ENCODE results near the gene ZNF778.

Gene ZNF778

DNA sequence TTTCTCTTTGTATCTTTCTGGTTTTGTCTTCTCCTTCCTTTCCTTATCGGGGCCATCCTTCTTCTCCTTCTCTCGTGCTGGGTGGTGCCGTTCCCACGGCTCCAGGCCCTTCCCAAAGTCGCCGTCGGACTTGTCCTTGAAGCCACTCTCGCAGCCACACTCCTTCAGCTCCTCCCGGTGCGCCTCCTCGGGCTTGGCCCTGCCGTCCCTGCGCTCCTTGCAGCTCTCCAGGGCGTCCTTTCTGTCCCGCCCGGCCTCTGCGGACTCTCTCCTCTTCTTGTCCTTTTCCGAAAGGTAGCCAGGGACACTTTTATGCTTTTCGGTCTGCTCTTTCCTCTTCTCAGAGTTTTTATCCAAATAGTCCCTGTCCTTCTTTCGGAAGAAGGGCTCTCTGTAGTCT is 65.9 kb downstream of the ZNF778 start:
- H3K27me3 ChIP-seq (ENCODE audit: insufficient read depth, poor library complexity, severe bottlenecking) = no peaks in the 10 kb centered on the region
- peaks cover 89% of the 10 kb centered on the region for H3K36me3 ChIP-seq (ENCODE audit: low read depth)
- DNase-seq (ENCODE audit: low spot score) (no peak), ATAC-seq (ENCODE audit: low read depth) (no peak)
- no peaks in the 10 kb centered on the region for H3K9me3 ChIP-seq (ENCODE audit: severe bottlenecking)
- TF ChIP-seq, protein P1, sequence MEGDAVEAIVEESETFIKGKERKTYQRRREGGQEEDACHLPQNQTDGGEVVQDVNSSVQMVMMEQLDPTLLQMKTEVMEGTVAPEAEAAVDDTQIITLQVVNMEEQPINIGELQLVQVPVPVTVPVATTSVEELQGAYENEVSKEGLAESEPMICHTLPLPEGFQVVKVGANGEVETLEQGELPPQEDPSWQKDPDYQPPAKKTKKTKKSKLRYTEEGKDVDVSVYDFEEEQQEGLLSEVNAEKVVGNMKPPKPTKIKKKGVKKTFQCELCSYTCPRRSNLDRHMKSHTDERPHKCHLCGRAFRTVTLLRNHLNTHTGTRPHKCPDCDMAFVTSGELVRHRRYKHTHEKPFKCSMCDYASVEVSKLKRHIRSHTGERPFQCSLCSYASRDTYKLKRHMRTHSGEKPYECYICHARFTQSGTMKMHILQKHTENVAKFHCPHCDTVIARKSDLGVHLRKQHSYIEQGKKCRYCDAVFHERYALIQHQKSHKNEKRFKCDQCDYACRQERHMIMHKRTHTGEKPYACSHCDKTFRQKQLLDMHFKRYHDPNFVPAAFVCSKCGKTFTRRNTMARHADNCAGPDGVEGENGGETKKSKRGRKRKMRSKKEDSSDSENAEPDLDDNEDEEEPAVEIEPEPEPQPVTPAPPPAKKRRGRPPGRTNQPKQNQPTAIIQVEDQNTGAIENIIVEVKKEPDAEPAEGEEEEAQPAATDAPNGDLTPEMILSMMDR (IDR thresholded peaks at IDR 0.05; ENCODE audit: poor library complexity, severe bottlenecking) = no peak
- no peak overlapping the region for H3K4me3 ChIP-seq (ENCODE audit: severe bottlenecking)
- H3K4me1 ChIP-seq (ENCODE audit: insufficient read depth, poor library complexity, severe bottlenecking) = no peaks in the 10 kb centered on the region
- no peak overlapping the region for H3K27ac ChIP-seq (ENCODE audit: poor library complexity, severe bottlenecking)

DNA sequence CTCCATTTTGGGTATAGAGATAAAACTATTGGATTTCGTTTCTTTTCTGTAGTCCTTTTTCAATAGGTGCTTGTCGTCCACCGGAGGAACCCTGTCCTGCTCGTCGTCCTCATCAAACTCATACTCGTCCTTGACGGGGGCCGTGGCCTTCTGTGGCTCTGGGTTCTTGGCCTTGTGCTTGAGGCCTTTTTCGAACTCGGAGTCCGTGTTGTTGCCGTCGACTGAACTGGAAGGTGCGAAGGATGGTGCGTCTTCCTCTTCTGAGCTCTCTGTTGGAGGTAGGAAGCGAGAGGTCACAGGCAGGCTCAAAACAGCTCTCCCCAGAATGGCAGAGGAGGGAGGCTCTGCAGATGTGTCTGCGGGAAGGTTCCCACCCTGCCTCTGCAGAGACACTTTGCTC is 67.9 kb downstream of the ZNF778 start:
- no peaks in the 10 kb centered on the region for H3K4me1 ChIP-seq (ENCODE audit: insufficient read depth, poor library complexity, severe bottlenecking)
- no peaks in the 10 kb centered on the region for H3K9me3 ChIP-seq (ENCODE audit: severe bottlenecking)
- peaks cover 89% of the 10 kb centered on the region for H3K36me3 ChIP-seq (ENCODE audit: low read depth)
- no peaks in the 10 kb centered on the region for H3K27me3 ChIP-seq (ENCODE audit: insufficient read depth, poor library complexity, severe bottlenecking)
- H3K27ac ChIP-seq (ENCODE audit: poor library complexity, severe bottlenecking) = no peak overlapping the region
- DNase-seq (ENCODE audit: low spot score) = no peak
- no peak overlapping the region for H3K4me3 ChIP-seq (ENCODE audit: severe bottlenecking)
- TF ChIP-seq, protein P1 (IDR thresholded peaks at IDR 0.05; ENCODE audit: poor library complexity, severe bottlenecking) = no peak
- no peak for ATAC-seq (ENCODE audit: low read depth)

DNA sequence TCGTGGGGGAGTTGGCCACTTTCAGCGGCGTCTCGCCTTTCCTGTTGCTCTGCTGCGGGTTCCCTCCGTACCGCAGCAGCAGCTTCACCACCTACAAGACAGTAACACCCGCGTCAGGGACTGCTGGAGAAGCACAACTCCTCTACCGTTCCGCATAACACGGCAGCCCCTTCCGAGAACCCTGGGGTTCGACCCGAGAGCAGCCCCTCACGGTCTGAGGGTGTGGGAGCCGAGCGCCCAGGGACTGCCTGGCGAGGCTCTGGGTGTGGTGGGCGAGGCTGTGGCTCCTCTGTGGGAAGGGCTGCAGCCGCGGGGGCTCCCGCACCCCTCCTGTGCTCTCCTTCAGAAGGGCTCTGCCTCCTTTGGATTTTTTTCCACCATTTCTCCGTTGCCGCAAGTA is 68.6 kb downstream of the ZNF778 start:
- no peak overlapping the region for H3K4me3 ChIP-seq (ENCODE audit: severe bottlenecking)
- no peak for ATAC-seq (ENCODE audit: low read depth)
- H3K9me3 ChIP-seq (ENCODE audit: severe bottlenecking) = no peaks in the 10 kb centered on the region
- H3K36me3 ChIP-seq (ENCODE audit: low read depth) = peaks cover 88% of the 10 kb centered on the region
- H3K27ac ChIP-seq (ENCODE audit: poor library complexity, severe bottlenecking) = no peak overlapping the region
- H3K4me1 ChIP-seq (ENCODE audit: insufficient read depth, poor library complexity, severe bottlenecking) = no peaks in the 10 kb centered on the region
- TF ChIP-seq, protein P1 (IDR thresholded peaks at IDR 0.05; ENCODE audit: poor library complexity, severe bottlenecking) = no peak
- no peak for DNase-seq (ENCODE audit: low spot score)
- no peaks in the 10 kb centered on the region for H3K27me3 ChIP-seq (ENCODE audit: insufficient read depth, poor library complexity, severe bottlenecking)
